HL-60/S4 treated with retinoic acid at 250 ng/mL for 4 days and 3 days (cell line): ENCODE measurements around the gene MRM1.

Source experiments
- in situ Hi-C: fragments of 300-500 bp; cut with MboI; formaldehyde crosslinking; loops from 2 replicates; pipeline ENCODE4 v1.7.0; 2022; ENCODE audit warnings: low sequenced_read_pairs

The MRM1 gene

GRCh38 chr17:36657763-36658490 lies 56.5 kb downstream of the MRM1 start:
- in situ Hi-C loops = no loop called here
